Neural cell (in vitro differentiated cells): Measurements from ENCODE around the gene LPIN2.
"Not testable (repeated sequence)": the region's sequence is repeated elsewhere in the genome, so short reads cannot be mapped to it uniquely, and the experiment has no call there.

Experiments
- CTCF ChIP-seq: fragments of 450-650 bp; IDR thresholded peaks from 2 replicates; pipeline ENCODE4 v1.5.1; 2014; ENCODE audit warnings: antibody characterized with exemption, mild to moderate bottlenecking, moderate library complexity; ENCODE audit not compliant: poor library complexity, severe bottlenecking
- EP300 ChIP-seq: fragments of 450-650 bp; conservative IDR thresholded peaks from 2 replicates; pipeline ENCODE4 v1.6.1; 2014; ENCODE audit warnings: antibody characterized with exemption, mild to moderate bottlenecking, moderate library complexity; ENCODE audit not compliant: poor library complexity, severe bottlenecking
- EZH2 ChIP-seq: fragments of 200-600, 300-800 bp; shearing (Covaris generic), sonication (generic); IDR thresholded peaks from 2 replicates; pipeline ENCODE4 v1.6.1; 2014; ENCODE audit warnings: antibody characterized with exemption, low read length, borderline replicate concordance, mild to moderate bottlenecking; ENCODE audit not compliant: insufficient read depth, poor library complexity, severe bottlenecking
- MXI1 ChIP-seq: fragments of 450-650 bp; conservative IDR thresholded peaks from 2 replicates; pipeline ENCODE4 v1.6.1; 2014; ENCODE audit warnings: antibody characterized with exemption, mild to moderate bottlenecking; ENCODE audit not compliant: poor library complexity, severe bottlenecking
- POLR2AphosphoS5 ChIP-seq: IDR thresholded peaks from 2 replicates; pipeline ENCODE4 v1.6.1; 2012
- RAD21 ChIP-seq: fragments of 450-650 bp; conservative IDR thresholded peaks from 2 replicates; pipeline ENCODE4 v1.6.1; 2014; ENCODE audit warnings: antibody characterized with exemption, mild to moderate bottlenecking, moderate library complexity
- REST ChIP-seq: IDR thresholded peaks from 2 replicates; pipeline ENCODE4 v1.6.1; 2012; ENCODE audit warnings: borderline replicate concordance
- SMC3 ChIP-seq: fragments of 450-650 bp; conservative IDR thresholded peaks from 2 replicates; pipeline ENCODE4 v1.6.1; 2014; ENCODE audit warnings: antibody characterized with exemption, mild to moderate bottlenecking, moderate library complexity; ENCODE audit not compliant: poor library complexity
- TAF1 ChIP-seq: IDR thresholded peaks from 2 replicates; pipeline ENCODE4 v1.6.1; 2012; ENCODE audit warnings: low read depth

GRCh38 chr18:3049897-3050454 is 37.0 kb upstream of the LPIN2 start:
- not testable (repeated sequence) for TF ChIP-seq CTCF, TAF1, SMC3, EZH2, POLR2AphosphoS5, RAD21, REST, EP300, MXI1
